Liver (tissue), 9 donors: ENCODE measurements around the gene DLK2. TPM values are rescaled to one million over a fixed set of nuclear protein-coding genes. Genes with fewer than 3 reads are reported as not detected.

Experiments
- DNase-seq: peaks from one replicate; pipeline ENCODE4 v3.0.0-alpha.2; 2017; ENCODE audit warnings: low spot score
- H3K27ac ChIP-seq, 2 donors: one replicate each; pipeline ENCODE4 v1.7.0; 2013; ENCODE audit warnings: inconsistent platforms in 2 of 2, low read length in 2 of 2, control low read depth in 1 of 2, low read depth in 1 of 2, mild to moderate bottlenecking in 1 of 2
- H3K27me3 ChIP-seq, 4 donors: one replicate each; pipeline versions ENCODE4 v1.6.1 to v1.7.0; 2013; ENCODE audit warnings: low read length in 3 of 4, inconsistent platforms in 1 of 4, mild to moderate bottlenecking in 1 of 4, moderate library complexity in 1 of 4; ENCODE audit not compliant: control insufficient read depth in 4 of 4, insufficient read depth in 4 of 4
- H3K36me3 ChIP-seq, 4 donors: one replicate each; pipeline versions ENCODE4 v1.6.1 to v1.7.0; 2013; ENCODE audit warnings: low read length in 3 of 4, mild to moderate bottlenecking in 3 of 4, low read depth in 1 of 4, moderate library complexity in 1 of 4; ENCODE audit not compliant: control insufficient read depth in 4 of 4, insufficient read depth in 3 of 4
- H3K4me1 ChIP-seq, 4 donors: one replicate each; pipeline versions ENCODE4 v1.6.1 to v1.7.0; 2013; ENCODE audit warnings: low read length in 3 of 4, mild to moderate bottlenecking in 3 of 4, moderate library complexity in 1 of 4; ENCODE audit not compliant: control insufficient read depth in 4 of 4, insufficient read depth in 4 of 4
- H3K4me3 ChIP-seq, 3 donors: one replicate each; pipeline versions ENCODE4 v1.6.1 to v1.7.0; 2013; ENCODE audit warnings: low read length in 3 of 3, control low read depth in 1 of 3, low read depth in 1 of 3, mild to moderate bottlenecking in 1 of 3
- H3K9ac ChIP-seq, 2 donors: one replicate each; pipeline ENCODE4 v1.7.0; 2013; ENCODE audit warnings: low read length in 2 of 2, mild to moderate bottlenecking in 2 of 2, moderate library complexity in 2 of 2, control low read depth in 1 of 2, low read depth in 1 of 2
- H3K9me3 ChIP-seq, 4 donors: one replicate each; pipeline versions ENCODE4 v1.6.1 to v1.7.0; 2013; ENCODE audit warnings: low read length in 3 of 4; ENCODE audit not compliant: control insufficient read depth in 4 of 4
- FOXA1 ChIP-seq: IDR thresholded peaks from 2 replicates; pipeline ENCODE4 v1.6.1; 2016; ENCODE audit warnings: antibody characterized with exemption
- GABPA ChIP-seq, 2 donors: IDR thresholded peaks in 1 of 2; conservative IDR thresholded peaks in 1 of 2; 2 replicates each; pipeline ENCODE4 v1.6.1; 2016; ENCODE audit warnings: antibody characterized with exemption in 2 of 2, mild to moderate bottlenecking in 1 of 2, moderate library complexity in 1 of 2
- HNF4A ChIP-seq, 2 donors: conservative IDR thresholded peaks; 2 replicates each; pipeline ENCODE4 v1.6.1; 2016; ENCODE audit warnings: antibody characterized with exemption in 2 of 2, mild to moderate bottlenecking in 2 of 2
- HNF4G ChIP-seq: IDR thresholded peaks from 2 replicates; pipeline ENCODE4 v1.6.1; 2016; ENCODE audit warnings: antibody characterized with exemption
- NR2F2 ChIP-seq: IDR thresholded peaks from 2 replicates; pipeline ENCODE4 v1.6.1; 2016; ENCODE audit warnings: antibody characterized with exemption
- RAD21 ChIP-seq, 2 donors: IDR thresholded peaks; 2 replicates each; pipeline ENCODE4 v1.6.1; 2016; ENCODE audit warnings: antibody characterized with exemption in 2 of 2, mild to moderate bottlenecking in 2 of 2
- SP1 ChIP-seq: IDR thresholded peaks from 2 replicates; pipeline ENCODE4 v1.6.1; 2018; ENCODE audit warnings: antibody characterized with exemption, mild to moderate bottlenecking
- TAF1 ChIP-seq: conservative IDR thresholded peaks from 2 replicates; pipeline ENCODE4 v1.6.1; 2016; ENCODE audit warnings: antibody characterized with exemption, mild to moderate bottlenecking
- YY1 ChIP-seq: IDR thresholded peaks from 2 replicates; pipeline ENCODE4 v1.6.1; 2016; ENCODE audit warnings: antibody characterized with exemption, mild to moderate bottlenecking
- WGBS: extraction: QIAGEN DNeasy Blood & Tissue Kit; methylation state at CpG from one replicate; pipeline ENCODE4 v1.1.7; 2013; 5-methylcytosine and 5-hydroxymethylcytosine counted together
- polyA plus RNA-seq, 2 donors: library from polyadenylated mRNA; stranded (reverse) in 1 of 2; unstranded in 1 of 2; fragments of 200-250 nt in 1 of 2; fragments of >200 nt in 1 of 2; fragmentation: Nextera tagmentation in 1 of 2; extraction: Ambion mirVana in 1 of 2; gene quantifications; one replicate each; pipeline versions ENCODE4 v1.2.1 to v1.2.3, GENCODE V29; 2013 to 2015
- total RNA-seq, 2 donors: library from RNA; depleted of rRNA; stranded (reverse); fragments of >200 nt; gene quantifications; one replicate each; pipeline ENCODE4 v1.2.3, GENCODE V29; 2014
- TF ChIP-seq, protein P1 (sequence below): IDR thresholded peaks from 2 replicates; pipeline ENCODE4 v1.6.1; 2016; ENCODE audit warnings: antibody characterized with exemption
- TF ChIP-seq, protein P2 (sequence below): IDR thresholded peaks from 2 replicates; pipeline ENCODE4 v1.6.1; 2016; ENCODE audit warnings: antibody characterized with exemption
- TF ChIP-seq, protein P3 (sequence below): IDR thresholded peaks from 2 replicates; pipeline ENCODE4 v1.6.1; 2016; ENCODE audit warnings: antibody characterized with exemption
- donor health status: healthy.
- donor health status: healthy.
- donor health status: healthy.
- donor health status: healthy.
- donor health status: healthy.

DLK2 gene
- total and polyA plus RNA-seq, 4 donors = 0.08 to 1.0 (median 0.08) TPM; not detected in 1

DNA sequence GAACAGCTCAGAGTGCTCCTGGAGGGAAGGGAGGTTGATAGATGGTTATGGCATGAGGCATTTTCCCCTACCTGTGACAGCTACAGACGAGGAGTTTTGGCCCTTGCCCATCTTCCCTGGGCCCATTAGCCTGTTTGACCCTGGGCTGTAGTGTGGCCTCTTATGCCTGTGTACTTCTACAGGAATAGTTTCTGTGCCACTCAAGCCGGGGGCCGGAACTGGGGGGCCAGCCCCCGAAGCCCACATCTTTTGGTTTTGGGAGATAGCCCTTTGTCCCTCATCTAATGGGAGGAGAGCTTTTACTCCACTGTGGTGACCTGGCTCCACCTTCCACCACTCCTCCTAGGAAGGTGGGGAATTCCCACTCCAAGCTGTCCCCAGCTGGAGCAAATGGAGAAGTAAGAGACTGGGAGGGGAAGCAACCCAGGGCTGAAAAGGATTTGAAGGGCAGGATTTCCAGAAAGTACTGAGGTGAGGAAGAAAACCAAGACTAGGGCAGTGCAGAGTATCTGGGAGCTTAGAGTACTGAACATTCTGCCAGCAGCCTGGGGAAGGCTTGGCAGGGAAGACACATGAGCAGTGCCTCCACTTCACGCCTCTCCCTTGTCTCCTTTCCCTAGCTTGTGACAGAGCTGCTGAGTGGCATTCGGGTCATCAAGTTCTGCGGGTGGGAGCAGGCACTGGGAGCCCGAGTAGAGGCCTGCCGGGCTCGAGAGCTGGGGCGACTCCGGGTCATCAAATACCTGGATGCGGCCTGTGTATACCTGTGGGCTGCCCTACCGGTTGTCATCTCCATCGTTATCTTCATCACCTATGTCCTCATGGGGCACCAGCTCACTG, 21.1 kb downstream of the DLK2 start:
- Histone ChIP-seq H3K27me3 (no peaks in the 10 kb centered on the region), H3K9ac (no peak overlapping the region), H3K4me1 (peaks cover 0 to 8% (median 0%) of the 10 kb centered on the region in 4 donors), H3K27ac (no peak overlapping the region), H3K4me3 (no peak overlapping the region), H3K9me3 (no peaks in the 10 kb centered on the region), H3K36me3 (peaks cover 0 to 18% (median 2%) of the 10 kb centered on the region in 4 donors)
- 91% methylated on average over 15 of the region's 15 CpGs for WGBS
- TF ChIP-seq, protein P1, sequence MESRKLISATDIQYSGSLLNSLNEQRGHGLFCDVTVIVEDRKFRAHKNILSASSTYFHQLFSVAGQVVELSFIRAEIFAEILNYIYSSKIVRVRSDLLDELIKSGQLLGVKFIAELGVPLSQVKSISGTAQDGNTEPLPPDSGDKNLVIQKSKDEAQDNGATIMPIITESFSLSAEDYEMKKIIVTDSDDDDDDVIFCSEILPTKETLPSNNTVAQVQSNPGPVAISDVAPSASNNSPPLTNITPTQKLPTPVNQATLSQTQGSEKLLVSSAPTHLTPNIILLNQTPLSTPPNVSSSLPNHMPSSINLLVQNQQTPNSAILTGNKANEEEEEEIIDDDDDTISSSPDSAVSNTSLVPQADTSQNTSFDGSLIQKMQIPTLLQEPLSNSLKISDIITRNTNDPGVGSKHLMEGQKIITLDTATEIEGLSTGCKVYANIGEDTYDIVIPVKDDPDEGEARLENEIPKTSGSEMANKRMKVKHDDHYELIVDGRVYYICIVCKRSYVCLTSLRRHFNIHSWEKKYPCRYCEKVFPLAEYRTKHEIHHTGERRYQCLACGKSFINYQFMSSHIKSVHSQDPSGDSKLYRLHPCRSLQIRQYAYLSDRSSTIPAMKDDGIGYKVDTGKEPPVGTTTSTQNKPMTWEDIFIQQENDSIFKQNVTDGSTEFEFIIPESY = no peak
- TF ChIP-seq RAD21 (IDR thresholded peaks at IDR 0.05) = no peak
- TF ChIP-seq YY1 = no peak
- TF ChIP-seq, protein P2, sequence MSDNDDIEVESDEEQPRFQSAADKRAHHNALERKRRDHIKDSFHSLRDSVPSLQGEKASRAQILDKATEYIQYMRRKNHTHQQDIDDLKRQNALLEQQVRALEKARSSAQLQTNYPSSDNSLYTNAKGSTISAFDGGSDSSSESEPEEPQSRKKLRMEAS = no peak
- TF ChIP-seq HNF4A (conservative IDR thresholded peaks at IDR 0.05) = no peak
- no peak for TF ChIP-seq SP1
- no peak for TF ChIP-seq FOXA1
- no peak for TF ChIP-seq HNF4G
- TF ChIP-seq, protein P3, sequence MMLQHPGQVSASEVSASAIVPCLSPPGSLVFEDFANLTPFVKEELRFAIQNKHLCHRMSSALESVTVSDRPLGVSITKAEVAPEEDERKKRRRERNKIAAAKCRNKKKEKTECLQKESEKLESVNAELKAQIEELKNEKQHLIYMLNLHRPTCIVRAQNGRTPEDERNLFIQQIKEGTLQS = no peak
- TF ChIP-seq NR2F2 = no peak
- DNase-seq = no peak

DNA sequence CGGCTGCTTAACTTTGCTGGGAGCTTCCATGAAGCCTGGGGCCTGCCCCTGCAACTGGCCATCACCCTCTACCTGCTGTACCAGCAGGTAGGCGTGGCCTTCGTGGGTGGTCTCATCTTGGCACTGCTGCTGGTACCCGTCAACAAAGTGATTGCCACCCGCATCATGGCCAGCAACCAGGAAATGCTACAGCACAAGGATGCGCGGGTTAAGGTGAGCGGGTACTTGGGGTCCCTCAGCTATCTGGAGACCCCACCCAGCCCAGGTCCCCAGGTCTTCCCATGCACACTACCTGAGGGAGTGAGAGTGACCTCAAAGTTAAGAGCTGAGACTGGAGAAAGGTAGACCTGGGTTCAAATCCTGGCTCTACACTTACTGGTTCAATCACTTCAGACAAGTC, 22.2 kb downstream of the DLK2 start:
- no peak overlapping the region for H3K9ac ChIP-seq
- H3K27ac ChIP-seq = no peak overlapping the region
- peaks cover 0 to 13% (median 2%) of the 10 kb centered on the region in 4 donors for H3K36me3 ChIP-seq
- 87% methylated on average over 8 of the region's 8 CpGs for WGBS
- TF ChIP-seq, protein P3 = no peak
- TF ChIP-seq GABPA (IDR thresholded peaks at IDR 0.05 in 1 of 2, conservative IDR thresholded peaks at IDR 0.05 in 1 of 2) (no peak), RAD21 (IDR thresholded peaks at IDR 0.05) (no peak), SP1 (no peak), TAF1 (no peak)
- TF ChIP-seq, protein P2 = no peak
- H3K4me1 ChIP-seq = peaks cover 9 to 12% (median 10%) of the 10 kb centered on the region in 4 donors
- H3K27me3 ChIP-seq = no peaks in the 10 kb centered on the region
- no peak for DNase-seq
- H3K9me3 ChIP-seq = no peaks in the 10 kb centered on the region
- no peak overlapping the region for H3K4me3 ChIP-seq
